GM18951 (cell line): ENCODE data around the gene METTL9.
"Not testable (repeated sequence)": the region's sequence is repeated elsewhere in the genome, so short reads cannot be mapped to it uniquely, and the experiment has no call there.

Experiments used
- POLR2A ChIP-seq: IDR thresholded peaks from 4 replicates; pipeline ENCODE4 v1.6.1; 2011; ENCODE audit warnings: mild to moderate bottlenecking; ENCODE audit not compliant: insufficient read length, insufficient read depth; ENCODE audit errors: extremely low read depth
- in situ Hi-C: fragments of 300-500 bp; cut with MboI; formaldehyde crosslinking; loops from one replicate; pipeline ENCODE4 v1.12.0; 2022; ENCODE audit warnings: low sequenced_read_pairs, mixed read lengths, inconsistent platforms; ENCODE audit not compliant: unreplicated experiment

The METTL9 gene

DNA sequence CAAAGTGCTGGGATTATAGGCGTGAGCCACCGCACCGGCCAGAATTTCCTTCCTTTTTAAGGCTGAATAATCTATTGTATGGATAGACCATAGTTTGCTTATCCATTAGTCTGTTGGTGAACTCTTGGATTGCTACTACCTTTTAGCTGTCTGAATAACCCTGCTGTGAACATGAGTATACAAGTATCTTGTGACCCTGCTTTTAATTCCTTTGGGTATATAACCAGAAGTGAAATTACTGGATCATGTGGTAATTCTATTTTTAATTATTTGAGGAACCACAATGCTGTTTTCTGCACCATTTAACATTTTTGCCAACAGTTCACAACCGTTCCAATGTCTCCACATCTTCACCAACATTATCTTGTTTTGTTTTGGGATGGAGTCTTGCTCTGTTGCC, 59.7 kb downstream of the METTL9 start:
- TF ChIP-seq POLR2A: no peak
- in situ Hi-C loops: loop anchor here (10.0 kb wide), 1 partner anchor 56 kb away; no protein-coding TSS in a partner anchor

DNA sequence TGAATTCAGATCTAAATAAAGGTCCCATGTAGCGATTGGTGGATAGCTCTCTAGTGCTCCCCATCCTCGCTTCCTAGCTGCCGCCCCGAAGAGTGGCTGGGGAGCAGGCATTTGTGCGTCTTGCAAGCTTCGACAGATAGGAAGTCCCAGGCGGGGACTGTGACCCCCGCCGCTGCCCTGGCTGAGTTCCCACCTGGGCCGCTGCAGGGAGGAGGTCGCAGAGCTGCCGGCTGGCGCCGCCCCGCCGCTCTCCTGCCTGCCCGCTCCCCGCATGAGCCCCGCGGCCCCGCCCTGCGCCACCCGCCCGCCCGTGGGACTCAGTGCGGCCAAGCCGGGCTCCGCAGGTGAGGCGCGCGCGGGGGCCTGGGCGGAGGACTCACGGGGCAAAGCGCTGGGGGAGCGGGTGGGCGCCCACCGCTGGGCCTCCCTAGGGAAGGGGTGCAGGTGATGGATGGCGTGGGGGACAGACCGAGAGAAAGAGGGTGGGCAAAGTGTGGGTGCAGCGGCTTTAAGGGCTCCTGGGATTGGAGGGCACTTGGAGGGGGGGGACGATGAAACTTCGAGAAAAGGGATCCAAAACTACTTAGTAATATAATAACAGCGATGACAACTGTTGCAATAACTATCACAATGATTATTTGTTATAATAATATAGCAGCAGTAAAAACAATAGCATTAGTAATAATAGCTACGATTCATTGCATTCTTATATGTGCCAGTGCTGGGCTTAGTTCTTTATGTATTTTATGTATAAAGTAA, 64.7 kb downstream of the METTL9 start, which contains the start of gene OTOA:
OTOA (plus strand) TSS at position 80 of the 759 bp plus-strand sequence. CDS start 14,547 bp downstream, outside the sequence.
- in situ Hi-C loops: no loop called here
- TF ChIP-seq POLR2A: no peak

DNA sequence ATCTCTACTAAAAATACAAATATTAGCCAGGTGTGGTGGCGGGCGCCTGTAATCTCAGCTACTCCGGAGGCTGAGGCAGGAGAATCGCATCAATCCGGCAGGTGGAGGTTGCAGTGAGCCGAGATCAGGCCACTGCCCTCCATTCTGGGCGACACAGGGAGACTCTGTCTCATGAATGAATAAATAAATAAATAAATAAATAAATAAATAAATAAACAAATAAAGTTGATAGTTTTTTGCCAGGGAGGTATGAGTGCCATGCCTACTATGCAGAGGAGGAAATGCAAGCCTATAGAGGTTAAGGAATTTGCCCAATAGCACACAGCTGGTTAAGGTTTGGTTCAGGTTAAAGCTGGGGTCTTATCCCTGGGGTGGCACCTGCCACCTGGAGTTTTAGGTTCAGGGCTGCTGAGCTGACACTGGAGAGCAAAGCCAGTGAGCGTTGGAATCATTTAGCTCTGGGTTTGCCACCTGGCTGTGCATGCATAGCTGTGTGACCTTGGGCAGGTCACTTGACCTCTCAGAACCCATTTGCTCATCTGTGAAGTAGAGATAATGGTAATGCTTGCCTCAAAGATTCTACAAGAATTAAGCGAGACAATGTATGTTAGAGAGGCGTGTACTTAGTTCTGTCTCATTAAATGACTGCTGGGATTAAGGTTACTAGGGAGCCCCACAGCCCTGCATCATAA, 65.6 kb downstream of the METTL9 start:
- in situ Hi-C loops: no loop called here

GRCh38 chr16:21666772-21667171, 67.4 kb downstream of the METTL9 start:
- TF ChIP-seq POLR2A: no peak
- in situ Hi-C loops: no loop called here

More for the DNA sequence above, 65.6 kb downstream of the METTL9 start:
- no peak for TF ChIP-seq POLR2A

DNA sequence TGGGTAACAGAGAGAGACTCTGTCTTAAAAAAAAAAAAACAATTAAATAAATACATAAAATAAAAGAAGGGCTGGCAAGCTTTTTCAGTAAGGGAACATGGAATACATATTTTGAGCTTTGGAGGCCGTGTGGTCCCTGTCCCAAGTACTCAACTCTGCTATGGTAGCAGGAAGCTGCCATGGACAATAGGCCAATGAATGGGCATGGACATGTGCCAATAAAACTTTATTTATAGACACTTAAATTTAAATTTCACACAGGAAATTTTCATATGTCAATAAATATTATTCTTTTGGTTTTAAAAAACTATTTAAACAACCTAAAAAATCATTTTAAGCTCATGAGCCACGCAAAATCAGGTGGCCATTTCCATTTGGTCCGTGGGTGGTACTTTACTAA, 68.2 kb downstream of the METTL9 start:
- in situ Hi-C loops: no loop called here
- no peak for TF ChIP-seq POLR2A

DNA sequence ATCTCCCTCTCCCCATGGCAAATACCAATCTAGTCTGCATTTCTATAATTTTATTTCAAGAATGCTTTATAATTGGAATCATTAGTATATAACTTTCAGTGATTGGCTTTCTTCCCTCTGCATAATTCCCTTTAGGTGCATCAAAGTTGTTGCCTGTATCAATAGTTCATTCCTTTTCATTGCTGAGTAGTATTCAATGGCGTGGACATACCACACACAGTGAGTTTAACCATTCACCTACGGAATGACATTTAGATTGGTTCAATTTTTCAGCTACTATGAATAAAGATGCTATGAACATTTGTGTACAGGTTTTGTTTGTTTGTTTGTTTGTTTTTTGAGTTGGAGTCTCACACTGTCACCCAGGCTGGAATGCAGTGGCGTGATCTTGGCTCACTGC, 74.1 kb downstream of the METTL9 start:
- no peak for TF ChIP-seq POLR2A
- in situ Hi-C loops: no loop called here

DNA sequence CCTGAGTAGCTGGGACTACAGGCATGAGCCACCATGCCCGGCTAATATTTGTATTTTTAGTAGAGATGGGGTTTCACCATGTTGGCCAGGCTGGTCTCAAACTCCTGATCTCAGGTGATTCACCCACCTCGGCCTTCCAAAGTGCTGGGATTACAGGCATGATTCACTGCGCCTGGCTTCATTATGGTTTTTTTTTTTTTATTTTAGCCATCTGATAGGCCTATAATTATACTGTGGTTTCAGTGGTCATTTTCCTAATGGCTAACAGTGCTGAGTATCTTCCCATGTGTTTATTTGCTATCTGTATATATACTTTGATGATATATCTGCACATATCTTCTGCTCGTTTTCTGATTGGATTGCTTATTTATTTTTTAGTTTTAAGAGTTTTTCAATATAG, 75.1 kb downstream of the METTL9 start:
- in situ Hi-C loops: not testable (repeated sequence)

DNA sequence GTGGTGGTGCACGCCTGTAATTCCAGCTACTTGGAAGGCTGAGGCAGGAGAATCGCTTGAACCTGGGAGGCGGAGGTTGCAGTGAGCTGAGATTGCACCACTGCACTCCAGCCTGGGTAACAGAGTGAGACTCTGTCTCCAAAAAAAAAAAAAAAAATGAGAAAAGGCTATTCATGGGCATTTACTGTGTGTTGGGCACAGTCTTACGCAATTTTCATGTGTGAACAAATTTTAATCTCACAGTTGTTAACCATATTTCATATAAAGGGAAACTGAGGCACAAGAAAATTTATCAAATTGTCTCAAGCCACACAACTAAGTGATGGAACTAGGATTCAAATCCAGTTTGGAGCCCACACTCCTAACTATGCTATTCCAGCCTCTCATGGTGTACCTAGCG, 81.3 kb downstream of the METTL9 start:
- in situ Hi-C loops: not testable (repeated sequence)

DNA sequence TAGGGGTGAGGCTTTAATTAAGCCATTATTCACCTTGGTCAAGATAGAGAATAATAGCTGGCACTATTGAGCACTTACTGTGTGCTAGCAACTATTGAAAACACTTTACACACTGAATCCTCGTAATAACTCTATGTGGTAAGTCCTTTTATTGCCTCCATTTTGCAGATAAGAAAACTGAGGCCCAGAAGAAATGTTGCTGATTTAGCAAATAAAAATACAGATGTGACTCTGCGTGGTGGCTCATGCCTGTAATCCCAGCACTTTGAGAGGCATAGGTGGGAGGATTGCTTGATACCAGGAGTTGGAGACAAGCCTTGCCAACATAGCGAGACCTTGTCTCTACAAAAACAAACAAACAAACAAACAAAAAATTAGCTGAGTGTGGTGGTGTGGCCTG, 83.8 kb downstream of the METTL9 start:
- in situ Hi-C loops: no loop called here
- TF ChIP-seq POLR2A: no peak

GRCh38 chr16:21684199-21684598, 84.8 kb downstream of the METTL9 start:
- in situ Hi-C loops: no loop called here
- TF ChIP-seq POLR2A: no peak

DNA sequence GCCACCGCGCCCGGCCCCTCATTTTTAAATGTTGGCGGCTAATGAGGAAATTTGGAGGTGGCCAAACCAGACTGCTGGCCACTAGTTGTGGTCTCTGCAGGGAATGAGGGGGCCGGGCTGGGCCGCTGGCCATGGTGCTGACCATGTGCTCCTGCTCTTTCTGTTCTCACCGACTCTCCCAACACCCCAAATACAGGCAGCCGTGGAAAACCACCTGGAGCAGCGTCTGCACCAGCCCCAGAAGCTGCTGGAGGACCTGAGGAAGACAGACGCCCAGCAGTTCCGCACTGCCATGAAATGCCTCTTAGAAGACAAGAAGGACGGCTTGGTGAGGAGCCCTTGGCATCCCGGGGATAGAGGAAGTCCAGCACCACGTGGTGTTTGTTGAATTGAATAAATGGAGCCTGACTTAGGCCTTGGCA, 85.7 kb downstream of the METTL9 start:
- in situ Hi-C loops: no loop called here
- no peak for TF ChIP-seq POLR2A

DNA sequence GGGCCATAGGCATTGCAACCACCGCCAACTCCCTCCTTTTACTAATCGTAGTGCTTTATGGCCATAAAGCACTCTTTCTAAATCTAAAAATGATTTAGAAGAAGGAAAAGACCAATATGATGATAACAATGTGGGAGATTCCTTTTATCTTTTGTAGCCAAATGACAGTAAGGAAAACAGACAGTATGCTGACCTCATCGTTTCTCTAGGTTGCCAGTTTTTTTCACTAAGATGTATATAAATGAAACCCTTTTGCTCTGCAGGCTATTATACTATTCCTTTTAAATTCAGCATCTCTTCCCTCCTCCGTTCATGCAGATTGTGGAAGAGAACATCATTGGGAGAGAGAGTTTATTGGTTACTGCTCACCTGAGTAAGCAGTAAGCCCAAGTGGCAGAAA, 89.7 kb downstream of the METTL9 start:
- in situ Hi-C loops: no loop called here
- no peak for TF ChIP-seq POLR2A

GRCh38 chr16:21690967-21691366, 91.6 kb downstream of the METTL9 start:
- in situ Hi-C loops: not testable (repeated sequence)

DNA sequence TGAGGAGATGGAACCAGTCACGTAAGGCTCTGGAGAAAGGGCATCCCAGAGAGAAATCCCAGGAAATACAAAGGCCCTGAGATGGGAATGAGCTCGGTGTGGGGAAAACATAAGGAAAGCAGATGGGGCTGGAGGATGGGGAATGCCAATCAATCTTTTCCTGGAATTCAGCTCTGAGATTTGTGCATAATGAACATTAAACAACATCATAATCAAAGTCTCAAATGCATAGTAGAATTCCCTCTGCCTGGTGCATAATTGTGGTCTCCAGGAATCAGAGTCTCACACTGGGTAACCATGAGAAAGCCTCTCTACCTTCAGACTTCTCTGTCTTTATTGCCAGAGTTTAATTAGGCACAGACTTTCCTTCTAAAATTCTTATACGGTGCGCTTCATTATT, 95.2 kb downstream of the METTL9 start:
- TF ChIP-seq POLR2A: no peak
- in situ Hi-C loops: no loop called here

DNA sequence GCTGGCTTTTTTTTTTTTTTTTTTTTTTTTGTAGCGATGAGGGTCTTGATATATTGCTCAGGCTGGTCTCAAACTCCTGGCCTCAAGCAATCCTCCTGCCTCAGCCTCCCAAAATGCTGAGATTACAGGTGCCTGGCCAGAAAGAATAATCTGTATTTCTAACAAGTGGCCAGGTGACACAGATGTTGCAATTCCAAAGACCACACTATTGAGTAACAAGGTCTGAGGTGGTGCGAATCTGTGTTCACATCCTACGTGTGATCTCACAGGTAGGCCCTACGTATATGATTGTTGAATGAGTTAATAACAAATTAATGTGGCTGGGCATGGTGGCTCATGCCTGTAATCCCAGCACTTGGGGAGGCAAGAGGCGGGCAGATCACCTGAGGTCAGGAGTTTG, 97.7 kb downstream of the METTL9 start:
- TF ChIP-seq POLR2A: no peak
- in situ Hi-C loops: no loop called here
